HepG2 (cell line): ENCODE results near the gene RNF208. TPM values are rescaled to one million over a fixed set of nuclear protein-coding genes. Genes with fewer than 3 reads are reported as not detected.

Source experiments
- AKNA ChIP-seq: sonication (generic); formaldehyde crosslinking; IDR thresholded peaks from 2 replicates; pipeline ENCODE4 v1.4.0; 2020; ENCODE audit warnings: missing genetic modification reagents, borderline replicate concordance
- ARNT2 ChIP-seq: sonication (generic); formaldehyde crosslinking; IDR thresholded peaks from 2 replicates; pipeline ENCODE4 v1.8.0; 2022; ENCODE audit warnings: mild to moderate bottlenecking, low read depth, missing genetic modification reagents, moderate library complexity
- ATF4 ChIP-seq, 2 experiments: fragments of 450-650 bp in 1 of 2; sonication (generic) in 1 of 2; formaldehyde crosslinking; IDR thresholded peaks; 2 replicates each; pipeline versions ENCODE4 v1.5.0 to v1.8.0; 2020 to 2022; ENCODE audit warnings: mild to moderate bottlenecking in 1 of 2, missing genetic modification reagents in 1 of 2
- CBX1 ChIP-seq: IDR thresholded peaks from one replicate; pipeline ENCODE4 v1.6.1; 2016; ENCODE audit warnings: antibody characterized with exemption, low read depth
- CENPBD1 ChIP-seq: sonication (generic); formaldehyde crosslinking; IDR thresholded peaks from 2 replicates; pipeline ENCODE4 v1.8.0; 2022; ENCODE audit warnings: missing genetic modification reagents, low read depth, mild to moderate bottlenecking, borderline replicate concordance
- FOXM1 ChIP-seq: sonication (generic); formaldehyde crosslinking; IDR thresholded peaks from 2 replicates; pipeline ENCODE4 v1.5.0; 2020; ENCODE audit warnings: missing genetic modification reagents
- FOXP4 ChIP-seq: sonication (generic); formaldehyde crosslinking; IDR thresholded peaks from 2 replicates; pipeline ENCODE4 v1.4.0; 2020; ENCODE audit warnings: missing genetic modification reagents
- KMT2B ChIP-seq: IDR thresholded peaks from 2 replicates; pipeline ENCODE4 v1.6.1; 2016; ENCODE audit warnings: missing genetic modification reagents, missing compliant biosample characterization
- TEAD2 ChIP-seq: sonication (generic); formaldehyde crosslinking; IDR thresholded peaks from 2 replicates; pipeline ENCODE4 v1.9.0; 2021; ENCODE audit warnings: missing genetic modification reagents
- ZBTB20 ChIP-seq: sonication (generic); formaldehyde crosslinking; IDR thresholded peaks from 2 replicates; pipeline ENCODE4 v1.8.1; 2023; ENCODE audit warnings: missing genetic modification reagents, low read depth, mild to moderate bottlenecking, borderline replicate concordance
- ZFX ChIP-seq: sonication (generic); formaldehyde crosslinking; IDR thresholded peaks from 2 replicates; pipeline ENCODE4 v1.4.0; 2020; ENCODE audit warnings: mild to moderate bottlenecking, low read depth, missing genetic modification reagents, moderate library complexity
- ZNF451 ChIP-seq: sonication (generic); formaldehyde crosslinking; IDR thresholded peaks from 2 replicates; pipeline ENCODE4 v1.5.0; 2020; ENCODE audit warnings: mild to moderate bottlenecking, missing genetic modification reagents
- ZNF512 ChIP-seq: sonication (generic); formaldehyde crosslinking; IDR thresholded peaks from 2 replicates; pipeline ENCODE4 v1.4.0; 2020; ENCODE audit warnings: mild to moderate bottlenecking, missing genetic modification reagents
- ZNF556 ChIP-seq: sonication (generic); formaldehyde crosslinking; IDR thresholded peaks from 2 replicates; pipeline ENCODE4 v1.4.0; 2020; ENCODE audit warnings: mild to moderate bottlenecking, missing genetic modification reagents, borderline replicate concordance
- ZNF576 ChIP-seq: sonication (generic); formaldehyde crosslinking; IDR thresholded peaks from 2 replicates; pipeline ENCODE4 v1.4.0; 2020; ENCODE audit warnings: mild to moderate bottlenecking, missing genetic modification reagents
- ZNF605 ChIP-seq: sonication (generic); formaldehyde crosslinking; IDR thresholded peaks from 2 replicates; pipeline ENCODE4 v1.8.0; 2022; ENCODE audit warnings: mild to moderate bottlenecking, missing genetic modification reagents
- ZNF704 ChIP-seq: sonication (generic); formaldehyde crosslinking; IDR thresholded peaks from 2 replicates; pipeline ENCODE4 v1.8.1; 2023; ENCODE audit warnings: mild to moderate bottlenecking, inconsistent platforms, moderate library complexity, missing genetic modification reagents, borderline replicate concordance
- polyA plus RNA-seq, 8 experiments: library from polyadenylated mRNA; depleted of rRNA in 3 of 8; stranded (reverse) in 7 of 8; unstranded in 1 of 8; fragments of >200 nt; fragmentation: Illumina TruSeq in 4 of 8; extraction: Trizol in 4 of 8; gene quantifications; 2 replicates each; pipeline versions ENCODE4 v1.2.1 to v1.2.3, GENCODE V29; 2011 to 2016; ENCODE audit warnings: low read depth in 4 of 8, missing spikeins in 1 of 8, mixed read lengths in 1 of 8; ENCODE audit not compliant: insufficient read depth in 1 of 8
- total RNA-seq, 5 experiments: library from RNA; depleted of rRNA; stranded (reverse); fragments of >200 nt; fragmentation: Illumina TruSeq; extraction: Trizol; gene quantifications; 2 replicates each; pipeline ENCODE4 v1.2.3, GENCODE V29; 2016; ENCODE audit warnings: low read depth in 1 of 5

Gene RNF208
- total and polyA plus RNA-seq, 2 of the 13 experiments (the other 11 are each of a cell fraction or from before 2014, with no cell fraction given): 1.6 to 2.1 TPM

GRCh38 chr9:137240318-137240840 is 18.3 kb upstream of the RNF208 start (continued):
- TF ChIP-seq CENPBD1: no peak
- 0 out of 2 replicates have a peak, but pooled peaks have one; percentile 17 for TF ChIP-seq ZNF556 (CRISPR knock-in tag)
- TF ChIP-seq FOXM1 (CRISPR knock-in tag): no peak
- no peak for TF ChIP-seq ZNF512 (CRISPR knock-in tag)
- no peak for TF ChIP-seq ZNF605
- peak; percentile 83 for TF ChIP-seq ZNF451 (CRISPR knock-in tag)
- TF ChIP-seq AKNA (CRISPR knock-in tag): no peak
- TF ChIP-seq TEAD2 (CRISPR knock-in tag): no peak
- no peak for TF ChIP-seq ZNF576 (CRISPR knock-in tag)
- TF ChIP-seq ZBTB20 (CRISPR knock-in tag): peak; percentile 54
- no peak for TF ChIP-seq CBX1
- TF ChIP-seq KMT2B (CRISPR knock-in tag): no peak
- peak; percentile 73; the same call in 1 of the 2 replicates for TF ChIP-seq ARNT2 (CRISPR knock-in tag)
- peak; percentile 94 for TF ChIP-seq ZFX (CRISPR knock-in tag)
- TF ChIP-seq FOXP4 (CRISPR knock-in tag): no peak; the same call in 1 of the 2 replicates
- TF ChIP-seq ATF4 (CRISPR knock-in tag; IDR thresholded peaks at IDR 0.05): 0 out of 4 replicates have a peak, but pooled peaks of 1 of the 2 experiments have one; percentile 28
- TF ChIP-seq ZNF704 (CRISPR knock-in tag): peak; percentile 72; the same call in 1 of the 2 replicates
